ENCODE data around the gene KLK3.

- TF ChIP-seq ZNF331 (CRISPR knock-in tag; IDR thresholded peaks at IDR 0.05; ENCODE audit: low read depth) (no peak), ETS1 (IDR thresholded peaks at IDR 0.05) (no peak)
These were observed 39.3 kb upstream of the KLK3 start for GRCh38 chr19:50815439-50815838.

All from GM23338 (cell line).